Loucy (cell line): ENCODE data around the gene SUN1.

Experiments used
- H2AFZ ChIP-seq: fragments of 200-600 bp; sonication (generic); 2 replicates; pipeline ENCODE4 v1.6.0; 2016; ENCODE audit warnings: antibody characterized with exemption, mild to moderate bottlenecking, low read length, moderate library complexity
- H3F3A ChIP-seq: fragments of 200-600 bp; 2 replicates; pipeline ENCODE4 v1.6.0; 2016; ENCODE audit warnings: antibody characterized with exemption, low read depth, mild to moderate bottlenecking
- H3K27me3 ChIP-seq: fragments of 200-600 bp; sonication (generic); 2 replicates; pipeline ENCODE4 v1.6.1; 2014; ENCODE audit warnings: low read length, mild to moderate bottlenecking; ENCODE audit not compliant: insufficient read depth, poor library complexity, severe bottlenecking
- H3K36me3 ChIP-seq: fragments of 200-600 bp; sonication (generic); 2 replicates; pipeline ENCODE4 v1.6.1; 2016; ENCODE audit warnings: low read length; ENCODE audit not compliant: insufficient read depth
- H3K4me1 ChIP-seq: fragments of 200-600 bp; sonication (generic); 2 replicates; pipeline ENCODE4 v1.5.1; 2014; ENCODE audit warnings: low read length, mild to moderate bottlenecking; ENCODE audit not compliant: insufficient read depth, poor library complexity, severe bottlenecking
- H3K4me2 ChIP-seq: fragments of 200-600 bp; sonication (generic); 2 replicates; pipeline ENCODE4 v1.6.0; 2014; ENCODE audit warnings: antibody characterized with exemption, low read length, low read depth, mild to moderate bottlenecking; ENCODE audit not compliant: poor library complexity, severe bottlenecking
- H3K4me3 ChIP-seq: fragments of 200-600 bp; sonication (generic); 2 replicates; pipeline ENCODE4 v1.5.1; 2014; ENCODE audit warnings: low read length, mild to moderate bottlenecking, mixed read lengths; ENCODE audit not compliant: poor library complexity, severe bottlenecking
- H3K79me2 ChIP-seq: fragments of 200-600 bp; sonication (generic); 2 replicates; pipeline ENCODE4 v1.6.1; 2014; ENCODE audit warnings: low read length; ENCODE audit not compliant: insufficient read depth
- H3K9ac ChIP-seq: fragments of 200-600 bp; sonication (generic); 2 replicates; pipeline ENCODE4 v1.6.0; 2014; ENCODE audit warnings: mild to moderate bottlenecking, low read depth, low read length, moderate library complexity; ENCODE audit not compliant: poor library complexity, severe bottlenecking
- H3K9me2 ChIP-seq: fragments of 200-600 bp; sonication (generic); replicated peaks from 2 replicates; pipeline ENCODE4 v1.6.1; 2016; ENCODE audit warnings: low read depth, low read length, mixed read lengths
- H3K9me3 ChIP-seq: fragments of 200-600 bp; sonication (generic); 2 replicates; pipeline ENCODE4 v1.6.1; 2014; ENCODE audit warnings: mild to moderate bottlenecking, antibody characterized with exemption, low read length, low read depth; ENCODE audit not compliant: insufficient read depth
- H4K20me1 ChIP-seq: fragments of 200-600 bp; sonication (generic); 2 replicates; pipeline ENCODE4 v1.6.0; 2014; ENCODE audit warnings: antibody characterized with exemption, low read length, mild to moderate bottlenecking; ENCODE audit not compliant: insufficient read depth, poor library complexity, severe bottlenecking
- EZH2phosphoT487 ChIP-seq: fragments of 200-600 bp; IDR thresholded peaks from 2 replicates; pipeline ENCODE4 v1.6.1; 2018; ENCODE audit warnings: antibody characterized with exemption, mild to moderate bottlenecking, moderate library complexity, borderline replicate concordance
- TF ChIP-seq, protein P1 (sequence below): fragments of 200-600 bp; sonication (generic); conservative IDR thresholded peaks from 2 replicates; pipeline ENCODE4 v1.5.1; 2014; ENCODE audit warnings: mild to moderate bottlenecking, antibody characterized with exemption, low read length

SUN1 gene

DNA sequence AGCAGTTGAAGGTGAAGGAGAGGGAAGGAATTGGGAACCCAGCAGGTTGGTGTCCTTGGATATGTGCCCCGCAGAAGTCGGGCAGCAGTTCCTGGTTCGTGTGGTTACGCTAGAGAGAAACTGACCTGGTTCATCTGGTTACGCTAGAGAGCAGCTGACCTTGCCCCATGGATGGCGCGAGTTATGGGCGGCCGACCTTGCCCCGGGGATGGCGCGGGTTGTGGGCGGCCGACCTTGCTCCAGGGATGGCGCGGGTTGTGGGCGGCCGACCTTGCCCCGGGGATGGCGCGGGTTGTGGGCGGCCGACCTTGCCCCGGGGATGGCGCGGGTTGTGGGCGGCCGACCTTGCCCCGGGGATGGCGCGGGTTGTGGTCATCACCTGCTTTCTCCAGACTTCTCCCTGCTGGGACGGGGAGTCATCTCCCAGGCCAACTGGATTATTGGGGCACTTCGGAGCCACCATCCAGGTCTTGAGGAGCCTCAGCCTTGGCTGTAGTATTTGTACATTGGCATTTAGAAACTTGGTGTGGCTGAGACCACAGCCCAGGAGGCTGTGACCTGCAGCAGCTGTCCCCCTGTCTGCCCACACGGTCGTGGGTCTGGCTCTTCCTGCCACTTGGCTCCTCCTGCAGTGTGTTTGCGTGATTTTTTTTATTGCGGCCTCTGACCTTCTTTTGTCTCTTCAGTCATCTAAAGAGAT is 50.2 kb downstream of the SUN1 start:
- peaks cover 11% of the 10 kb centered on the region; the same call in 1 of the 2 replicates for H3K36me3 ChIP-seq

DNA sequence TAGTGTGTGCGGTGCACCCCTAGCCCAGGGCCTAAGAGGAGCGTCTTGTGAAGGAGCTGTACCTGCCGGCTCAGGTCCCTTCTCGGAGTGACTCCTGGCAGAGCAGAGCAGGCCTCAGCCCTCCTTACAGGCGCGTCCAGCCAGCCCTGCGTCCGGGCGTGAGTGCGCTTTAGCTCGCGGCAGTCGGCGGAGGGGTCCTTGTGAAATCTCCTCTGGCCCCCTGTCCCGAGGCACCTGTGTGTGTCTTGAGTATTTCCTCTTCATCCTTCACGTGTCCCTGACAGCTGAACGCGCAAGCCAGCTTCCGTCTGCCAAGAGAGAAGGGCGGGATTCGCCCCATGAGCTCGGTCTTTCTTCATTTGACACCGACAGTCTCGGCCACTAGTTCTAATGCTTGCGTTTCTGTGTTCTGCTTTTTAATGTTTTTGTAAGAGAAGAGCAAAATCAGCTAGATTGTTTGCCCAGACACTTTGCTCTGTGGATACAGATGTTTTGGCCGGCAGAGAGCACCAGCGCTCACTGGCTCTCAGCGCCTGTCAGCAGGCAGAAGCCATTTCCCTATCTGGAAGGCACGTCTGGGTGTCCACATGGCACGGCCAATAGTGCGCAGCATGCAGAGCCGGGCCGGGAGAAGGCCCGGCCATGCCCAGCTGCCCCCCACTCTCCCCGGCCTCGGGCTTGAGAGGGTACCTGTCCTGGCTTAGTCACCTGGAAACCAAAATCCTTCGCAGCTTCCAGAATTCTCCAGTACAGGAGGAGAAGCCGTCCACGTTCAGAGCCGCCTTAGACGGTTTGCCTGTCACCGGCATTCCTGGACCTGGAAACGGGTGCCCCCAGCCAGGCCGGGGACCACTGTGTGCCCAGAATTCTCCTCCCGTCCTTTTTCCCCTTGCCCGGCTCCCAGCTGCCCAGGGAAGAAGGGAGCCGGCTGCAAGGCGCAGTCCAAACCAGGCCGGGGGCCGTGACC is 51.1 kb downstream of the SUN1 start:
- Histone ChIP-seq H3F3A (no peaks in the 10 kb centered on the region), H3K9ac (no peak overlapping the region), H3K4me3 (no peak overlapping the region), H3K36me3 (peaks cover 20% of the 10 kb centered on the region; the same call in 1 of the 2 replicates), H2AFZ (no peak overlapping the region), H3K9me2 (no peaks in the 10 kb centered on the region), H3K79me2 (peaks cover 86% of the 10 kb centered on the region), H4K20me1 (peaks cover 45% of the 10 kb centered on the region), H3K27me3 (no peaks in the 10 kb centered on the region), H3K4me2 (no peak overlapping the region), H3K9me3 (no peaks in the 10 kb centered on the region), H3K4me1 (peaks cover 10% of the 10 kb centered on the region)
- TF ChIP-seq, protein P1, sequence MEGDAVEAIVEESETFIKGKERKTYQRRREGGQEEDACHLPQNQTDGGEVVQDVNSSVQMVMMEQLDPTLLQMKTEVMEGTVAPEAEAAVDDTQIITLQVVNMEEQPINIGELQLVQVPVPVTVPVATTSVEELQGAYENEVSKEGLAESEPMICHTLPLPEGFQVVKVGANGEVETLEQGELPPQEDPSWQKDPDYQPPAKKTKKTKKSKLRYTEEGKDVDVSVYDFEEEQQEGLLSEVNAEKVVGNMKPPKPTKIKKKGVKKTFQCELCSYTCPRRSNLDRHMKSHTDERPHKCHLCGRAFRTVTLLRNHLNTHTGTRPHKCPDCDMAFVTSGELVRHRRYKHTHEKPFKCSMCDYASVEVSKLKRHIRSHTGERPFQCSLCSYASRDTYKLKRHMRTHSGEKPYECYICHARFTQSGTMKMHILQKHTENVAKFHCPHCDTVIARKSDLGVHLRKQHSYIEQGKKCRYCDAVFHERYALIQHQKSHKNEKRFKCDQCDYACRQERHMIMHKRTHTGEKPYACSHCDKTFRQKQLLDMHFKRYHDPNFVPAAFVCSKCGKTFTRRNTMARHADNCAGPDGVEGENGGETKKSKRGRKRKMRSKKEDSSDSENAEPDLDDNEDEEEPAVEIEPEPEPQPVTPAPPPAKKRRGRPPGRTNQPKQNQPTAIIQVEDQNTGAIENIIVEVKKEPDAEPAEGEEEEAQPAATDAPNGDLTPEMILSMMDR, result no peak
- no peak for TF ChIP-seq EZH2phosphoT487

More for the DNA sequence above, 50.2 kb downstream of the SUN1 start:
- peaks cover 53% of the 10 kb centered on the region for H4K20me1 ChIP-seq
- no peak overlapping the region for H3K9ac ChIP-seq
- no peaks in the 10 kb centered on the region for H3F3A ChIP-seq
- H3K4me1 ChIP-seq, result peaks cover 15% of the 10 kb centered on the region
- TF ChIP-seq, protein P1, result no peak
- TF ChIP-seq EZH2phosphoT487, result no peak
- H3K79me2 ChIP-seq, result peaks cover 94% of the 10 kb centered on the region
- H3K9me2 ChIP-seq, result no peaks in the 10 kb centered on the region
- no peak overlapping the region for H2AFZ ChIP-seq
- no peaks in the 10 kb centered on the region for H3K27me3 ChIP-seq
- H3K4me3 ChIP-seq, result no peak overlapping the region
- H3K4me2 ChIP-seq, result no peak overlapping the region
- no peaks in the 10 kb centered on the region for H3K9me3 ChIP-seq

DNA sequence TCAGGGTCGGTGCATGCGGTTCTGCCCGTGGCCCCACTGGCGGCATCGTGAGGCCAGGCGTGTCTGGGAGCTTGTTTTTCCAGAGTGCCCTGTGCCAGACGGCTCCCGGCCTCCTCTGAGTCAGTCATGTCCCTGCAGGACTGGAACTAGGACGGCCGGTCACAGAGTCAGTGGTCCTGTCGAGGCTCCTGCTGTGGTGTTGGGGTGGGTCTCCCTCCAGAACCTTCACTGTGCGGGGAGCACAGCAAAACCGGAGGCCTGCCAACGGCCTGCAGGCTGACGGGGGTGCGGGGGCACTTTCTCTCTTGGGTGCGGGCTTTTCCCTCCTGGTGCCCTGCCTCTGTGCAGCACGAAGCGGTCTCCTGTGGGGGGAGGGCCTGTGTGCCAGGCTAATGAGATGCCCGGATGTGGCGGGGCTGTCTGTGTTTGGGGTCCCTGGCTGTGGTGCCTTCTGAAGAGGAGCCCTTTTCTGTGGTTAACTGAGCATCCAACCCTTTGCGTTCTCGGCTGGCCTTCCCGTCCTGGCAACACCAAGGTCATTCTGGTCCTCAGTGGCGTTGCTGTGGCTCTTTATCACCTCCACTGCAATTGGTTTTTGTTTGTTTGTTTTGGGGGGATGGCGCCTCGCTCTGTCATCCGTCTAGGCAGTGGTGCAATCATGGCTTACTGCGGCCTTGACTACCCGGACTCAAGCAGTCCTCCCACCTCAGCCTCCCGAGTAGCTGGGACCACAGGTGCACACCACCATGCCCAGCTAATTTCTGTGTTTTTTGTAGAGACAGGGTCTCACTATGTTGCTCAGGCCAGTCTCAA is 52.1 kb downstream of the SUN1 start:
- Histone ChIP-seq H3K9ac (no peak overlapping the region), H3K27me3 (no peaks in the 10 kb centered on the region), H4K20me1 (peaks cover 35% of the 10 kb centered on the region), H3F3A (no peaks in the 10 kb centered on the region), H3K79me2 (peaks cover 75% of the 10 kb centered on the region), H3K4me3 (no peak overlapping the region), H3K4me1 (peaks cover 2% of the 10 kb centered on the region), H2AFZ (no peak overlapping the region), H3K9me3 (no peaks in the 10 kb centered on the region), H3K4me2 (no peak overlapping the region), H3K9me2 (no peaks in the 10 kb centered on the region), H3K36me3 (peaks cover 30% of the 10 kb centered on the region; the same call in 1 of the 2 replicates)
- no peak for TF ChIP-seq EZH2phosphoT487
